Transverse colon (tissue), 4 donors: ENCODE results near the gene SPEF2. TPM values are rescaled to one million over a fixed set of nuclear protein-coding genes. Genes with fewer than 3 reads are reported as not detected.
A peak's percentile ranks its signal among the peaks of the same experiment; 100 is the strongest.

ENCODE experiments used
- DNase-seq: peaks from one replicate; pipeline ENCODE4 v3.0.0-alpha.2; 2019
- H3K27ac ChIP-seq, 4 donors: fragments of 200-600 bp; sonication (generic); 2 replicates each; pipeline ENCODE4 v1.5.1; 2016 to 2018; ENCODE audit warnings: inconsistent platforms in 4 of 4
- H3K27me3 ChIP-seq: fragments of 200-600 bp; sonication (generic); 2 replicates; pipeline ENCODE4 v1.5.1; 2017; ENCODE audit warnings: inconsistent platforms
- H3K36me3 ChIP-seq, 4 donors: fragments of 200-600 bp; sonication (generic); 2 replicates each; pipeline ENCODE4 v1.5.1; 2017 to 2019; ENCODE audit warnings: inconsistent platforms in 4 of 4
- H3K4me1 ChIP-seq, 4 donors: fragments of 200-600 bp; sonication (generic); 2 replicates each; pipeline ENCODE4 v1.5.1; 2017 to 2020; ENCODE audit warnings: inconsistent platforms in 4 of 4
- H3K4me3 ChIP-seq, 4 donors: fragments of 200-600 bp; sonication (generic); 1 replicate in 1 of 4; 2 replicates in 3 of 4; pipeline versions ENCODE4 v1.5.1 to v1.6.1; 2017 to 2019; ENCODE audit warnings: inconsistent platforms in 4 of 4
- H3K9me3 ChIP-seq, 2 donors: fragments of 200-600 bp; sonication (generic); 2 replicates each; pipeline ENCODE4 v1.5.1; 2017 to 2019; ENCODE audit warnings: inconsistent platforms in 2 of 2
- EP300 ChIP-seq: sonication (generic); formaldehyde crosslinking; IDR thresholded peaks from one replicate; pipeline ENCODE4 v1.6.1; 2017; ENCODE audit warnings: antibody characterized with exemption, low read depth
- POLR2A ChIP-seq: fragments of 450-650 bp; IDR thresholded peaks from one replicate; pipeline ENCODE4 v1.6.1; 2016; ENCODE audit warnings: antibody characterized with exemption, mild to moderate bottlenecking, moderate library complexity
- POLR2AphosphoS5 ChIP-seq, 3 donors: sonication (generic); formaldehyde crosslinking; IDR thresholded peaks; one replicate each; pipeline ENCODE4 v1.6.1; 2016; ENCODE audit warnings: antibody characterized with exemption in 3 of 3
- WGBS, 2 donors: methylation state at CpG; one replicate each; pipeline ENCODE4 v1.1.5; 2018; ENCODE audit warnings: low coverage in 1 of 2; 5-methylcytosine and 5-hydroxymethylcytosine counted together
- in situ Hi-C, 4 donors: fragments of 200-750 bp; cut with MboI; loops; one replicate each; pipeline versions ENCODE4 v1.15.0 to v1.15.1; 2017; ENCODE audit warnings: low sequenced_read_pairs in 3 of 4, low pct_ligation_motif_present in 1 of 4, low pct_unique_long_range_greater_than_20kb in 1 of 4
- intact Hi-C: fragments of 100-400 bp; cut with DNase I; formaldehyde crosslinking; loops from one replicate; pipeline ENCODE4 v1.15.1; 2023; ENCODE audit warnings: low total_unique reads
- total RNA-seq, 4 donors: library from RNA; depleted of rRNA; stranded (reverse); fragments of >200 nt; gene quantifications; one replicate each; pipeline ENCODE4 v1.1.0, GENCODE V29; 2016
- TF ChIP-seq, protein P1 (sequence below), 5 experiments: fragments of 200-600 bp in 3 of 5; fragments of 450-650 bp in 2 of 5; sonication (generic) in 3 of 5; IDR thresholded peaks; 1 replicate in 2 of 5; 2 replicates in 3 of 5; pipeline ENCODE4 v1.5.1; 2016 to 2017; ENCODE audit warnings: antibody characterized with exemption in 5 of 5, inconsistent platforms in 3 of 5, mild to moderate bottlenecking in 2 of 5, moderate library complexity in 1 of 5

The SPEF2 gene, protein sequence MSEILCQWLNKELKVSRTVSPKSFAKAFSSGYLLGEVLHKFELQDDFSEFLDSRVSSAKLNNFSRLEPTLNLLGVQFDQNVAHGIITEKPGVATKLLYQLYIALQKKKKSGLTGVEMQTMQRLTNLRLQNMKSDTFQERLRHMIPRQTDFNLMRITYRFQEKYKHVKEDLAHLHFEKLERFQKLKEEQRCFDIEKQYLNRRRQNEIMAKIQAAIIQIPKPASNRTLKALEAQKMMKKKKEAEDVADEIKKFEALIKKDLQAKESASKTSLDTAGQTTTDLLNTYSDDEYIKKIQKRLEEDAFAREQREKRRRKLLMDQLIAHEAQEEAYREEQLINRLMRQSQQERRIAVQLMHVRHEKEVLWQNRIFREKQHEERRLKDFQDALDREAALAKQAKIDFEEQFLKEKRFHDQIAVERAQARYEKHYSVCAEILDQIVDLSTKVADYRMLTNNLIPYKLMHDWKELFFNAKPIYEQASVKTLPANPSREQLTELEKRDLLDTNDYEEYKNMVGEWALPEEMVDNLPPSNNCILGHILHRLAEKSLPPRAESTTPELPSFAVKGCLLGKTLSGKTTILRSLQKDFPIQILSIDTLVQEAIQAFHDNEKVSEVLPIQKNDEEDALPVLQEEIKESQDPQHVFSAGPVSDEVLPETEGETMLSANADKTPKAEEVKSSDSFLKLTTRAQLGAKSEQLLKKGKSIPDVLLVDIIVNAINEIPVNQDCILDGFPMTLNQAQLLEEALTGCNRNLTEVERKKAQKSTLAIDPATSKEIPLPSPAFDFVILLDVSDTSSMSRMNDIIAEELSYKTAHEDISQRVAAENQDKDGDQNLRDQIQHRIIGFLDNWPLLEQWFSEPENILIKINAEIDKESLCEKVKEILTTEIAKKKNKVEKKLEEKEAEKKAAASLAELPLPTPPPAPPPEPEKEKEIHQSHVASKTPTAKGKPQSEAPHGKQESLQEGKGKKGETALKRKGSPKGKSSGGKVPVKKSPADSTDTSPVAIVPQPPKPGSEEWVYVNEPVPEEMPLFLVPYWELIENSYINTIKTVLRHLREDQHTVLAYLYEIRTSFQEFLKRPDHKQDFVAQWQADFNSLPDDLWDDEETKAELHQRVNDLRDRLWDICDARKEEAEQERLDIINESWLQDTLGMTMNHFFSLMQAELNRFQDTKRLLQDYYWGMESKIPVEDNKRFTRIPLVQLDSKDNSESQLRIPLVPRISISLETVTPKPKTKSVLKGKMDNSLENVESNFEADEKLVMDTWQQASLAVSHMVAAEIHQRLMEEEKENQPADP (N-terminal part only)
- total RNA-seq = 1 to 10 TPM in 3 of 4 donors, not detected in 1; 2.4 to 9.4 (median 5.1) TPM

DNA sequence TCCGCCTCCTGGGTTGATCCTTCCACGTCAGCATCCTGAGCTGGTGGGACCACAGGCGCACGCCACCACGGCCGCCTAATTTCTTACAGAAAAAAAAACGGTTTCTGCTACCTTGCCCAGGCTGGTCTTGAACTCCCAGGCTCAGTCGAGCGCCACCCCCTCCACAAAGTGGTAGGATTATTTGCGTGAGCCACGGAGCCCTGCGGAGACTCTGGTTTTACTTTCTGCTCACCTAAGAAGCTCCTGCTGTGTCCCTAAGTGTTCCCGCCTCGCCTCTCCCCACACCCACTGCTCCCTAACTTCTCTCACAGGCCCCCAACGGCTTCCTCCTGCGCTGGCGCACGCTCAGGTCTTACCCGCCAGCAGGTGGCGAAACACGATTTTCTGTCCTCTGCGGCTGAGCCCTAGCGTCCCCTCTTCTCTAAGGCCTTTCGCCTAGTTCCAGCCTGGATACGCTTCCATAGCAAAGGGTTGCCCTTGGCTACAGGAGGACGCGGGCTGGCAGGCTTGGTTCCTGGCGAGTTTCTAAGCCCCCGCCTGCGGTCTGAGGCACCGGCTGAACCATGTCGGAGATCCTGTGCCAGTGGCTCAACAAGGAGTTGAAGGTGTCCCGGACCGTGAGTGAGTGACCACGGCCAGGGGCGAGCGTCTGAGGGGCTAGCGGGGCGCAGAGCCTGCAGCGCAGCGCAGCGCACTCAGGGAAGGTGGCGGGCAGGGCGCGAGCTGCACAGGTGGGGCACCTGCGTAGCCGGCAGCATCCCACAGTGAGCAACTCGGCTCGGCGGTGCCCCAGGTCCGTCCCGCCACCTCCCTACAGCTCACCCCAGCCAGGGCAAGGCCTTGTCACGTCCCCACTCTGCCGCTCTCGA, at the start of gene SPEF2:
Gene SPEF2 (plus strand): TSS at position 429 of the 869 bp plus-strand sequence. CDS start 135 bp downstream, at position 564.
- in situ Hi-C loops (loop anchor here in 1 of 4 donors (25.0 kb wide), 1 partner anchor 530 kb away; no protein-coding TSS in a partner anchor), intact Hi-C loops (no loop called here)
- Histone ChIP-seq H3K4me1 (peaks cover 4 to 14% (median 5%) of the 10 kb centered on the region in 4 donors), H3K36me3 (no peaks in the 10 kb centered on the region), H3K27ac (peak within 1 kb of the TSS in 3 of 4 donors; percentile 27 to 63 (median 32)), H3K9me3 (no peaks in the 10 kb centered on the region), H3K27me3 (no peaks in the 10 kb centered on the region), H3K4me3 (peak within 1 kb of the TSS; percentile 54 to 63 (median 58))
- DNase-seq = peak; percentile 84
- WGBS, 2 donors = 13 to 37% methylated on average over 2 to 55 of the region's 55 CpGs
- TF ChIP-seq, protein P1, sequence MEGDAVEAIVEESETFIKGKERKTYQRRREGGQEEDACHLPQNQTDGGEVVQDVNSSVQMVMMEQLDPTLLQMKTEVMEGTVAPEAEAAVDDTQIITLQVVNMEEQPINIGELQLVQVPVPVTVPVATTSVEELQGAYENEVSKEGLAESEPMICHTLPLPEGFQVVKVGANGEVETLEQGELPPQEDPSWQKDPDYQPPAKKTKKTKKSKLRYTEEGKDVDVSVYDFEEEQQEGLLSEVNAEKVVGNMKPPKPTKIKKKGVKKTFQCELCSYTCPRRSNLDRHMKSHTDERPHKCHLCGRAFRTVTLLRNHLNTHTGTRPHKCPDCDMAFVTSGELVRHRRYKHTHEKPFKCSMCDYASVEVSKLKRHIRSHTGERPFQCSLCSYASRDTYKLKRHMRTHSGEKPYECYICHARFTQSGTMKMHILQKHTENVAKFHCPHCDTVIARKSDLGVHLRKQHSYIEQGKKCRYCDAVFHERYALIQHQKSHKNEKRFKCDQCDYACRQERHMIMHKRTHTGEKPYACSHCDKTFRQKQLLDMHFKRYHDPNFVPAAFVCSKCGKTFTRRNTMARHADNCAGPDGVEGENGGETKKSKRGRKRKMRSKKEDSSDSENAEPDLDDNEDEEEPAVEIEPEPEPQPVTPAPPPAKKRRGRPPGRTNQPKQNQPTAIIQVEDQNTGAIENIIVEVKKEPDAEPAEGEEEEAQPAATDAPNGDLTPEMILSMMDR (IDR thresholded peaks at IDR 0.05) = peak; percentile 59 to 82 (median 74)
- TF ChIP-seq POLR2A = no peak
- no peak for TF ChIP-seq POLR2AphosphoS5 (IDR thresholded peaks at IDR 0.05)

DNA sequence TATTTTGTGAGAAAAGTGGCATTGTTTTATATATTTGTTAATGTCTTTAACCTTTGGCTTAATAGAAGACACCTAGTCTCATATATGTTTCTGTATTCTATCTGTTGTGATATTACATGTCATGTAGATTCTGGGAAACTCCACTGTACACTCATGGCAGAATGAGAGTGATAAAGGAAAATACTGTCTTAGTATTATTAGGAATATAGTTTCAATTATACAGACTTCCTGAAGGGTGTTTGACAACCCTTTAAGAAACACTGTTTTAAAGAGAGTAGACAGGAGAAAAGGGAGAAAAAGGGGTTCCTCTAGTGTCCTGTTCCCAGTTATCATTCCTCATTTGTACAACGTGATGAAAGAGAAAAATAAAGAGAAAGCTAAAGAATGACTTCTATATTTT, 42.1 kb upstream of the SPEF2 start:
- no peak overlapping the region for H3K27ac ChIP-seq
- H3K27me3 ChIP-seq = no peaks in the 10 kb centered on the region
- no peak for DNase-seq
- H3K4me1 ChIP-seq = no peaks in the 10 kb centered on the region
- no peak for TF ChIP-seq POLR2A
- TF ChIP-seq EP300 = no peak
- no peak for TF ChIP-seq POLR2AphosphoS5 (IDR thresholded peaks at IDR 0.05)
- TF ChIP-seq, protein P1 (IDR thresholded peaks at IDR 0.05) = no peak
- no peak overlapping the region for H3K4me3 ChIP-seq
- intact Hi-C loops = no loop called here
- in situ Hi-C loops = no loop called here
- H3K9me3 ChIP-seq = no peaks in the 10 kb centered on the region
- no peaks in the 10 kb centered on the region for H3K36me3 ChIP-seq
- WGBS, 2 donors = 45 to 67% methylated on average over 1 of the region's 1 CpG

DNA sequence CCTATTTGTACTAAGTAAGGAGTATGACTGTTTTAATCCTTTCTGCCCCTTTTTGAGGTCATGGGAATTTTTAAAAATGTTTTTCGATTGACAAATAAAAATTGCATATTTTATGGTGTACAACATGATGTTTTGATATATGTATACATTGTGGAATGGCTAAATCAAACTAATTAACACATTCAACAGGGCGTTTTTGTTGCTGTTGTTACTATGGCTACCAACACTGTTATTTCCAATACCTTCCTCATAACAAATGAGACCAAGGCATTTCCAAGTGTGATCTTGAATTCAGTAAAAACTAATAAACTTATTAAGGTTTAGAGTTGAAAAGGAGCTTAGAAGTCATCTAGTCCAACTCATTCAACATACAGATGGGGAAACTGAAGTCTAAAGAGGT, 30.2 kb upstream of the SPEF2 start:
- intact Hi-C loops = no loop called here
- WGBS, 2 donors = 40 to 56% methylated on average over 2 of the region's 2 CpGs
- H3K9me3 ChIP-seq = no peaks in the 10 kb centered on the region
- DNase-seq = no peak
- H3K4me1 ChIP-seq = no peaks in the 10 kb centered on the region
- H3K4me3 ChIP-seq = no peak overlapping the region
- TF ChIP-seq EP300 (no peak), POLR2AphosphoS5 (IDR thresholded peaks at IDR 0.05) (no peak), POLR2A (no peak)
- TF ChIP-seq, protein P1 (IDR thresholded peaks at IDR 0.05) = no peak
- in situ Hi-C loops = no loop called here
- no peaks in the 10 kb centered on the region for H3K27me3 ChIP-seq
- no peak overlapping the region for H3K27ac ChIP-seq
- H3K36me3 ChIP-seq = no peaks in the 10 kb centered on the region
